GM10847 (cell line): ENCODE measurements around the gene CALR3.

Experiments
- POLR2A ChIP-seq: IDR thresholded peaks from 2 replicates; pipeline ENCODE4 v1.6.1; 2011; ENCODE audit not compliant: insufficient read length; ENCODE audit errors: extremely low read depth

The CALR3 gene

DNA sequence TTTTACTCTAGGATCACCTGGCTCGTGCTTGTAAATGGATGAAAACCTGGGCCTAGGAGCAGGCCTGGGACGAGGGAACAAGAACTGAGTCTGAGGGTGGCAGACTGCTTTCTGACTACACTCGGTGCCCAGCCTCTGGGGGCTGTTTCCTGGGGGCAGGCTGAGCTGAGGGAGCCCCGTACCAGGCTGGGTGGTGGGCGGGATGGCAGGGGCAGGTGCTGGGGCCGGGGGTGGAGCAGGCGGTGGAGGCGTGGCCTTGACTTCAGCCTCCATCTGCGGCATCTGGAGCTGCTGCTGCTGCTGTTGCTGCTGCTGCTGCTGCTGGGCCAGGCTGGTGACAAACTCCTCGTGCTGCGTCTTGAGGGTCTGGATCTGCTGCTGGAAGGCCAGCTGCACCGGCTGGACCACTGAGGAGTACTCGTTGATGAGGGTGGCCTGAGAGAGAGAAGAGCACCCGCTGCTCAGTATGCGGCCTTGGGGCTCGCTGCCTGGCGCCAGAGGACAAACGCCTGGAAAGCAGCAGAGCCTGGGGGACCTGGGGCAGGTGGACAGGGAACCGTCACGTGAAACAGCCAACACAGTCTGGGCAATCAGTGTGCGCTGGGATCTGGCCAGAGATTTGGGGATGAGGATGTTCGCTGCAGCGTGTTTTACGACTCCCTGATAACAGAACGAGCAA, 33.6 kb upstream of the CALR3 start:
- TF ChIP-seq POLR2A, result no peak

DNA sequence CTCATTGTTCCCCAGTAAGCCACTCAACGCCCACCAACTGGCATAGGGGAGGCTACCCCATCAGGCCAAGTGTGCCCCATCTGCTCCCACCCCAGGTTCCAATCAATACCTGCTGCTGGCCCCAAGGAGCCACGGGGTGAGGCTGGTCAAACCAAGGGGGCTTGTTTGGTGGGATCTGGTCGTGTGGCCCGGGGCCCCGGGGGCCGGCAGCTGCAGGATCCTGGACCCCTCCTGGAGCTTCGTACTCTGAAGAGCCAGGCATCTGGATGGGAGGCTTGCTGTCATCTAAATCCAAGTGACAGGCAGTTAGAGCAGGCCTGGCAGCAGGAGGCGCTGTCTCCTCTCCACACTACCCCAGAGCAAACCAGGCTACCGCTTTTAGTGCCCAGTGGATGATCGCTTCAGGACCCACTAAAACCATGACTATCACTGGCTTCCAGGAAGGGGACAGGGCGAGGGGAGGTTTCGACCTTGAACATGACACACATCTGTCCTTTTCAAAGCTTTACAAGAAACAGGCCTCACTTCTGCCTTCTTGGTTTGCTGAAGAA, 32.1 kb upstream of the CALR3 start:
- no peak for TF ChIP-seq POLR2A

DNA sequence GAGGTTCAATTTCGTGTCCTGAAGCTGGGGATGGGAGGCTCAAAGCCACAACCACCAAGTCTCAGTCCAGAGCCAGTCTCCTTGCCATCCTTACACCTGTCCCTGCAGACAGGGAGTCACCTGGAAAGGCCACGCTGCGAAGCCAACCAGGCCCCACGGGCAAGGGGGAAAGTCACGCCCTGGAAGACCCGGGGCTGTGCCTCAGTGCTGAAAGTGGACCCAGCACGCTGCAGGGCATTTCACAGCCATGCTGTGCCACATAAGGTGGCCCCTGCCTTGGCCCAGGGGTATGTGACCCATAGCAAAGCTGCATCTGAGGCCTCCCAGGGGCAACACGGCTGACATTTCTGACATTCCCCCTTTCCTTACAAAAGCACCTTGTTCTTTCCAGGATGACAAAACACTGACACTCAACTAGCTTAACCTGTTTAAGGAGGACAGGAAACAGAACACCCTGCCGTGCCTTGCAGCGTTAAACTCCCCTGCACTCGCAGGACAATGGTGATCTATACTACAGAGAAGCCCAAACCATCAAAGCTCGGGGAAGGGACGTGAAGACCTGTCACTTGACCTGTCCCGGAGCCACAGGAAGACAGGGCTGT, 31.5 kb upstream of the CALR3 start:
- no peak for TF ChIP-seq POLR2A

DNA sequence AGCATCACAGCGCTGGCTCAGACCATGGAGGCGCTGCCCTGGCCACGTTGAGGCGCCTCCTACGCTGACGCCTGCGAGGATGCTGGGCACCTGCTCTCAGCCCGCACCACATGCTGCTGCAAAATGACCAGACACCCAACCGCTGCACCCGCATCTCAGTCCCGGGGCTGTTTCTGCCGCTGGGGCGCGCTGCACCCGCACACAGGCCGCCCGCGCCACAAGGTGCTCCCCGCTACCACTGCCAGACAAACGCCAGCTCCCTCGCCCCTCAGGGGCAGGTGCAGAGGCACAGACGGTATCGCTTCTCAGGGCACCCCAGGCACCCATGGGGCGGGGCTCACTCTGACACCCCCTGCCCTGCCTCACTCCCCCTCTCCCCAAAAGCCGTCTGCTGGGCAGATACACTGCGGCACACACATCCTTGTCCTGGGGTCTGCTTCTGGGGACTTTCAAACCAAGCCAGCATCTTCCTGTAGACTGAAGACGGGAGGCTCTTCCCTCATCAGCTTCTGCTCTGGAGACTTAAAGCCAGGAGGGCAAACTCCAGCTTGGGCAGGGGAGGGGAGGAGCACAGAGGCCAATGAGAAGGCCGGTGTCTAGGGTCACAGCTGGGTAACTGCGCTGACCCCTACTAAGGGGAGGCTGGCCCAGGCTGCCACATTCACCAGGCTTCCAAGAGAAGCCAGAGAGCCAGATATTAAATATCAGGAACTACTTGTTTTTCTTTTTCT, 29.9 kb upstream of the CALR3 start:
- TF ChIP-seq POLR2A, result no peak

DNA sequence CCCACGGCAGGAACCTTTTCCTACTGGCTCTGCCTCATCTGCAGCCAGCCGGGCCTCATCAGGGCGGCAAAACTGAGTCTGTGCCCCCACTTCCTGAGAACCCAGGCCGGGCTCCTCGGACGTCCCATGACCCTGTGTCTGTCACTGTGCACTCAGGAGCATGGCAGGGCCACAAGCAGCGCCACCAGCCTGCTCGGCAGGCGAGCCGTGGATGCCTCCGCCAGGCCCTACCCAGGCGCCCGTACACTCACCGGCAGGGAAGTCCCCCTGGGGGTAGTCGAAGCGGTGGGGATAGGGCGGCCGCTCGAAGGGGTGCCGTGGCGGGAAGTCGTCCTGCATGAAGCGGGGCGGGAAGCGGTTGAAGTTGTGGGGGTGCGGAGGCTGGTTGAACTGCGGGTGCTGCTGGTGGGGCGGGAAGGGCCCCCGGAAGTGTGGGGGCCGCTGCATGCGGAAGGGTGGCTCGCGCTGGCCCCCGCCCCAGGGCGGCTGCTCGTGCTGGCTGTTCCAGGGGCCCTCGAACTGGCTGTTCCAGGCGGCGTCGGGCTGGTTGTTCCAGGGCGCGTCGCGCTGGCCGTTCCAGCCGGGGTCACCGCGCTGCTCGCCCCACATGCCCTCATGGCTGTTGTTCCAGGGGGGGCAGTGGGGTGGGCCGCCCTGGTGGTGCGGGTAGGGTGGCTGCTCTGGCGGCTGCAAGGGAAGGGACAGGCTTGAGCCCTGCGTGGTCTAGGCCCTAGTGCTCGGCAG, 29.2 kb upstream of the CALR3 start:
- no peak for TF ChIP-seq POLR2A

DNA sequence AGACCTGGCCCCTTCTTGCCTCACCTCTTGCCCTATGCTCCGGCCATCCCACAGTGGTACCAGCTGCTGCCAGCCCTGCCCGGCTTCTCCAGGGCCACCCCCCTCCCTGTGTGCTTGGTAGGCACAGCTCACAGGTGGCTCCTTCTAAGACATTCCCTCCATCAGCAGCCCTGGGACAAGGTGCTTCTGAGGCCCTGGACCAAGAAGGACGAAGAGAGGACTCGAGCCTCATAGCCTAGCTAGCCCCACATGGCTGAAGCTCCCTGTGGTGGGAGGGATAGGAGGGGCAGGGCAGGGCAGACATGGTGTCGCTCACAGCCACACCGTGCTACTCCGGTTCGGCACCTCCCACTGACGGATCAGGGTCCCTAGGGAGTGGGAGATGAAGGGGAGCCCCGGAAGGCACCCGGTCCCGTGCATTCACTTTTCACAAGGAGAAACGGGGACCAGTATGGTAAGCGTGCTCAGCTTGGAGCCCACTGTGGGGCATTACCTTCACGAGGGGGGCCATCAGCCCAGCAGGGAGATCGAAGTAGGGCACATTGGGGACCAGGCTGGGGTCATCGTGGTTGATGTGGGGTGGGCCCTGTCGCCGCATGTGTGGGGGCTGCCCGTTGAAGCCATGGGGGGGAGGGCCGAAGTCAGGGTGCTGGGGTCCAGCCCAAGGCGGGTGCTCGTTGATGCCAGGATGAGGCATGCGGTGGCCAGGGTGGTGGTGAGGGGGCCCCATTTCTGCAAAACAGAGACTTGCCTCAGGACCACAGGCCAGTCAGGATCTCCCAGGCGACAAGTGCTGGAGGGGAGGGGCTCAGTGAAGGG, 26.8 kb upstream of the CALR3 start:
- TF ChIP-seq POLR2A, result no peak

DNA sequence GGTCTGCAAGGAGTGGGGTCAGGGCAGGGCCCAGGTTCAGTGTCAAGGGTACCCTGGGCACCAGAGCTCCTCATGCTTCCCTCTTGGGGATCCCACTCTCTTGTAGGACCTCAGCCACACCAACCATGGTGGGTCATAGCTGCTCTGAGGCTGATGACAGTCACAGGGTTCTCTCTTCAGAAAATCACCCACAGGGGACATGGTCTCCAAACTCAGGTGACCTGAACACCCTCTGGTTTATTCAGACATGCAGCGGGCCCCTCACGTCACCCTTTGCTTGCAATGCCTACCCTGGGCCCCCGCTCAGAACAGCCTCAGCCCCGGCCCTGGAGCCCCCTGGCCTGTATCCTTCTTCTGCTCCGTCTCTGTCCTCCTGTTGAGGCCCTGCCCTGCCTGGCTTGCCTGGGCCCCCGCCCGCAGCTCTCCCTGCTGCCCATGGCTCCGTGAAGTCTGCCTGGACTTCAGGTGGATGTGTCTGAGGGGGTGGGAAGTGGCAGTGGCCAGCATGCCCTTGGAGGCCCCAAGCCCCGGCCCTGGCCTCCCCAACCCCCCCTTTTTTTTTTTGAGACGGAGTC, 25.8 kb upstream of the CALR3 start:
- TF ChIP-seq POLR2A, result no peak

DNA sequence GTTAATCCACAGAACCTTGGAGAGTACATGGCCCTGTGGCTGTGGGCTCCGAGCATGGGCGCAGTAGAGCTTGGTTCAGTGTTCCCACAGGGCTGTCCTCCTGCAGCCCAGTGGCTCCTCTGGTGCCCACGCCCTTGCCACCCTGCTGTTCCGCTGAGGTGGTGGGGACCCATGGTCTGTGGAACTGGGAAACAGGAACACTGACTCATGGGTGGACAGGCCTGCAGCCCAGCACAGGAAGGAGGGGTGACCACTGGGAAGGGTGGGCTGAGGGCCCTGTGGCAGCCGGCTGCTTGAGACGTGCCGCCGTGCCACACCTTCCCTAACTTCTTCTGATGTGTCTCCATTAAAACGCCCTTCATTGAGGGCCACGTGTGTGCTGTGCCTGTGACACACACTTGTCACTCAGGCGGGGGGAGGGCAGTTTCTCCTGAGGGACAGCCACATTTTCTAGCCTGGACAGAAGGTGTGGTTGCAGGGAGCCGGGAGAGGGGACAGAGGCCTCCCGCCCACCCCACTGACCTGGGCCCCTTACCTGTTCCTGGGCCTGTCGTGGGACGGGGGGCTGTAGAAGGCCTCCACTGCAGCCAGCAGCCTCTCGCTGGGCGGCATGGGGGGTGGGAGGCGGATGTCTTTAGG, 25.1 kb upstream of the CALR3 start:
- TF ChIP-seq POLR2A, result no peak

DNA sequence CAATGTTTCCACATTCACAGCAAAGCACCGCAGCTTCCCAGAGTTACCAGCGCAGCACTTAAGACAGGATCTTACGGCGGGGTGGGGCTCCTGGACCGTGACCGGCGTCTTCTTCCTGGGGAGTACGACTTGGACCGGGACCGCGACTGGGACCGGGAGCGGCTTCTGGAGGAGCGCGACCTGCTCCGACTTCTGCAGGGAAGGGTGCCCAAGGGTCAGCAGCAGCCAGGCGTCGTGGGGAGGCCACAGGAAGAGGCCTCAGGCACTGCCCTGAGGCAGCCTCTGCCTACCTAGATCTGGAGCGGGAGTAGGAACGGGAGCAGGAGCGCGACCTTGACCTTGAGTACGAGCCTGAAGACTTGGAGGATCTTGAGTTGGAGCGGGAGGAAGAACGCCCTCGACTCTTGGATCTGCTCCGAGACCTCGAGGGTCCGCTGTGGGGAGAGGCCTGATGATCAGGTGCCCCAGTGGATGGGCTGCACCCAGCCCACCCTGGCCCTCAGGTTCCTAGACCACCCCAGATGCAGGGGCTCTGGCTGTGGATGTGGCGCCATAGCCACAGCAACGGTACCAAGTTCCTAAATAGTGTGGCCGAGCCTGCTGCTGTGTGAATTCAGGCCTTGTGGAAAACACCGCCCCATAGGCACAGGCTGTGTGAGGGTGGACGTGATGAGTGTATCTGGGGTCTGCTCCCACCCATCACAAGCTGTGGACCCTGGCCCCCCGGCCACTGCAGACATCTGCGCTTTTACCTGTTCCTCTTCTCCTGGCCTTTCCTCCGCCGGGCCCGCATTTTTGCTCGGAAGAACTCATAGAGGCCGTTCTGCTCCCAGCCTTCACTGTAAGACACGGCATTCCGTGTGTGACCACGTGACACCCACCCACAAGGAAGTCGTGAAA, 24.4 kb upstream of the CALR3 start:
- no peak for TF ChIP-seq POLR2A

DNA sequence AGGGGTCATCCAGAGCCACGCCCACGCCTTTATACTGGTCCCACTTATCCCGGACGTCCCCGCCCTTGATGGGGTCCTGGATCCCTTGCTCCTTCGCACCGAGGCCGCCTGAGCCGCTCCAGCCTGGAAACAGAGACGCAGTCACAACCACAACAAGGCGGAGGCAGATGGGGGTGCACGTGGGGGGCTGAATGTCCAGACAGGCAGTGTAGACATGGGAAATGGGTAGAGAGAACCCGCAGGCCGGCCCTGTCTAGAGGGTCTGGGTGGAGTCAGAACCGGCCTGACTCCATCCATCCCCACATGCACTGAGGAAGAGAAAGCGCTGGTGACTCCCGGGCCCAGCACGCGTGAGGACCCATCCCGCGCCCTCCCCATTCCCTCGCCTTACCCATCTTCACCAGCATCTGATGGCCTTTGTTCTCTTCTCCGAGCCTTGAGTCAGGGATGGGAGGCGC, 23.3 kb upstream of the CALR3 start:
- no peak for TF ChIP-seq POLR2A

DNA sequence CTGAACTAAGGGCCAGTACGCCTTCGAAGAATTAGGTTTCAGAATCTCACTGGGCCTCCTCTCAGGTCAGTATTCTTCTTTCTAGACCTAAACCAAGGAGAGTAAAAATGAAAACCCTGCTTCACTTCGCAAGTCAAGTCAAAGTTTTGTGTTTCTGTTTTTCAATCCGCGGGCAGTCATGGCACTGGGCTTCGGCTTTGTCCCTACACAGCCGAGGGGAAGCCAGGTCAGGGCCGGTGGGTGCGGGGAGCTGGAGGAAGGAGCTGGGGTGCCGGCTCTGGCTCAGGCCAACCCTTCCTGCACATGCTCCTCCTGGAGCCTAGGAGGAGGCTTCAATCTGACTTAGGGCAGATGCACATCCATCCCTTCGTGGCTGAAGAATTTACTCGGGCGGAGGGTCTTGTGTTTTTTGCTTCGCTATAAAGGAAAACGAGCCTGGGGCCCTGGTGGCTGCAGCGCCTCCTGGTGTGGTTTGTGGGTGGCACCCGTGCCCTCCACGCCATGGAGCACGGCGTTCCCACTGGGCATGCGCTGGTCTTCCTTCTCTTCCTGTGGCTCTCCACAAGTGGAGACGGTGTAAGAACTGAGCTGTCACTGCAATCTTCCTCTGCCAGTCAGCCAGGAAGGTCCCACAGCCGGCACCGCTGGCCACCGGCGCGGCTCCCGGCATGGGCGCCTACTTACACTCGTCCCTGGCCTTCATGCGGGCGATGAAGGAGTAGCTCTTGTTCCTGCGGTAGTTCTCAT, 22.7 kb upstream of the CALR3 start:
- TF ChIP-seq POLR2A, result no peak

DNA sequence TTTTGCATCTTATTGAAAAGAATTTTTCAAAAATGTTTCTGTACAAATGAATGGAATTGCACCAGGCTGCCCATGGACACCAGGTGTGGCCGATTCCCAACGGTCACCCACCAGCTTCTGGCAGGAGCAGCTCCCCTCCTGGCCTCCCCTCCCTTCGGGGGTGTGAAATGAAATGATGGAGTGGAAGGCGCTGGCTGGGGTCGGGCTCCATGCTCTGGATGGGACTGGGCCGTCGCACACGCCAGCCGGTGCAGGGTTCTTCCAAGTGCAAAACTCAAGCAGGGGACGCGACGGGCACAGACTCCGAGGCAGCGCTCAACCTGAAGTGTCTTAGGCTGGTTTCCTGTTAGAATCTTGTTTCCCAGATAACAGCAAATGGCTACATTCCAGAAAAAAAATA, 22.1 kb upstream of the CALR3 start:
- no peak for TF ChIP-seq POLR2A
